ENCODE results near the gene CENPN. TPM values are rescaled to one million over a fixed set of nuclear protein-coding genes. Genes with fewer than 3 reads are reported as not detected.

CENPN gene
- total RNA-seq, 1 experiment from 2014 or later: 68.9 TPM

- Histone ChIP-seq H2AFZ (no peak overlapping the region), H3K4me3 (peak overlapping the region; percentile 55; the same call in 1 of the 2 replicates), H3K4me1 (replicated peaks; ENCODE audit: insufficient read depth) (peaks cover 28% of the 10 kb centered on the region), H3K36me3 (ENCODE audit: low read depth) (peaks cover 5% of the 10 kb centered on the region; the same call in 1 of the 2 replicates), H3F3A (ENCODE audit: insufficient read depth, low read depth) (peaks cover 12% of the 10 kb centered on the region), H3K27ac (peak overlapping the region; percentile 42; the same call in 1 of the 2 replicates), H3K9me3 (ENCODE audit: insufficient read depth, low read depth) (no peaks in the 10 kb centered on the region), H3K27me3 (ENCODE audit: insufficient read depth, low read depth) (no peaks in the 10 kb centered on the region), H3K9me2 (ENCODE audit: insufficient read depth) (no peaks in the 10 kb centered on the region), H4K20me1 (ENCODE audit: insufficient read depth) (peaks cover 18% of the 10 kb centered on the region), H3K79me2 (ENCODE audit: low read depth) (peaks cover 90% of the 10 kb centered on the region), H3K4me2 (peak overlapping the region; percentile 91)
- TF ChIP-seq, protein P1, sequence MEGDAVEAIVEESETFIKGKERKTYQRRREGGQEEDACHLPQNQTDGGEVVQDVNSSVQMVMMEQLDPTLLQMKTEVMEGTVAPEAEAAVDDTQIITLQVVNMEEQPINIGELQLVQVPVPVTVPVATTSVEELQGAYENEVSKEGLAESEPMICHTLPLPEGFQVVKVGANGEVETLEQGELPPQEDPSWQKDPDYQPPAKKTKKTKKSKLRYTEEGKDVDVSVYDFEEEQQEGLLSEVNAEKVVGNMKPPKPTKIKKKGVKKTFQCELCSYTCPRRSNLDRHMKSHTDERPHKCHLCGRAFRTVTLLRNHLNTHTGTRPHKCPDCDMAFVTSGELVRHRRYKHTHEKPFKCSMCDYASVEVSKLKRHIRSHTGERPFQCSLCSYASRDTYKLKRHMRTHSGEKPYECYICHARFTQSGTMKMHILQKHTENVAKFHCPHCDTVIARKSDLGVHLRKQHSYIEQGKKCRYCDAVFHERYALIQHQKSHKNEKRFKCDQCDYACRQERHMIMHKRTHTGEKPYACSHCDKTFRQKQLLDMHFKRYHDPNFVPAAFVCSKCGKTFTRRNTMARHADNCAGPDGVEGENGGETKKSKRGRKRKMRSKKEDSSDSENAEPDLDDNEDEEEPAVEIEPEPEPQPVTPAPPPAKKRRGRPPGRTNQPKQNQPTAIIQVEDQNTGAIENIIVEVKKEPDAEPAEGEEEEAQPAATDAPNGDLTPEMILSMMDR (conservative IDR thresholded peaks at IDR 0.05): peak; percentile 81
- no peak for TF ChIP-seq EZH2 (IDR thresholded peaks at IDR 0.05; ENCODE audit: low read depth)
- BruUV-seq (replicated peaks): no TSS peak
- ChIA-PET POLR2A (ENCODE audit: unreplicated experiment) (interaction anchor here (0.6 kb wide), 1 partner anchor 72 kb away, joined by 3 read pairs; no protein-coding TSS in a partner anchor), CTCF (interaction anchor here (0.6 to 1.8 kb wide), 4 partner anchors 11 to 720 kb away, joined by 3 to 16 read pairs (median 4); no protein-coding TSS in a partner anchor)
- intact Hi-C loops (cut with micrococcal nuclease; ENCODE audit: unreplicated experiment): loop anchor here (10.0 kb wide), 1 partner anchor 720 kb away; no protein-coding TSS in a partner anchor
- DNase-seq: peak; percentile 16 to 55
Measured at GRCh38 chr16:81004646-81005353, 2.2 kb upstream of the CENPN start.

- no peaks in the 10 kb centered on the region for H3K27me3 ChIP-seq (ENCODE audit: insufficient read depth, low read depth)
- peaks cover 12% of the 10 kb centered on the region for H3F3A ChIP-seq (ENCODE audit: insufficient read depth, low read depth)
- H2AFZ ChIP-seq: peak overlapping the region; percentile 87; the same call in 1 of the 2 replicates
- no peaks in the 10 kb centered on the region for H3K9me3 ChIP-seq (ENCODE audit: insufficient read depth, low read depth)
- H4K20me1 ChIP-seq (ENCODE audit: insufficient read depth): peaks cover 18% of the 10 kb centered on the region
- no peak overlapping the region for H3K27ac ChIP-seq
- intact Hi-C loops (cut with micrococcal nuclease; ENCODE audit: unreplicated experiment): loop anchor here (10.0 kb wide), 1 partner anchor 719 kb away; no protein-coding TSS in a partner anchor
- peaks cover 90% of the 10 kb centered on the region for H3K79me2 ChIP-seq (ENCODE audit: low read depth)
- TF ChIP-seq, protein P1 (conservative IDR thresholded peaks at IDR 0.05): no peak
- no peak for TF ChIP-seq EZH2 (IDR thresholded peaks at IDR 0.05; ENCODE audit: low read depth)
- ChIA-PET CTCF (interaction anchor here (0.7 to 1.8 kb wide), 3 partner anchors 12 to 719 kb away, joined by 3 to 16 read pairs (median 3); no protein-coding TSS in a partner anchor), POLR2A (ENCODE audit: unreplicated experiment) (interaction anchor here (0.6 kb wide), 1 partner anchor 547 kb away, joined by 4 read pairs; no protein-coding TSS in a partner anchor)
- BruUV-seq (replicated peaks): no TSS peak
- H3K36me3 ChIP-seq (ENCODE audit: low read depth): peaks cover 3% of the 10 kb centered on the region; the same call in 1 of the 2 replicates
- H3K9me2 ChIP-seq (ENCODE audit: insufficient read depth): no peaks in the 10 kb centered on the region
- peak overlapping the region; percentile 87 for H3K4me3 ChIP-seq
- no peak for DNase-seq
- peak overlapping the region; percentile 91 for H3K4me2 ChIP-seq
- H3K4me1 ChIP-seq (replicated peaks; ENCODE audit: insufficient read depth): peaks cover 28% of the 10 kb centered on the region
Measured at GRCh38 chr16:81005610-81006161, 1.3 kb upstream of the CENPN start.

GRCh38 chr16:81006211-81006812 lies 702 bp upstream of the CENPN start:
- CTCF ChIA-PET: interaction anchor here (0.5 kb wide), 1 partner anchor 12 kb away, joined by 3 read pairs; no protein-coding TSS in a partner anchor
- BruUV-seq (replicated peaks): TSS peak; percentile 59
- TF ChIP-seq EZH2 (IDR thresholded peaks at IDR 0.05; ENCODE audit: low read depth): no peak
- TF ChIP-seq, protein P1 (conservative IDR thresholded peaks at IDR 0.05): no peak

More at GRCh38 chr16:81006211-81006812, 702 bp upstream of the CENPN start:
- Histone ChIP-seq H3K4me2 (peak overlapping the region; percentile 91), H3K4me3 (peak overlapping the region; percentile 87), H3K79me2 (ENCODE audit: low read depth) (peaks cover 90% of the 10 kb centered on the region), H3K36me3 (ENCODE audit: low read depth) (no peaks in the 10 kb centered on the region; the same call in 1 of the 2 replicates), H4K20me1 (ENCODE audit: insufficient read depth) (peaks cover 18% of the 10 kb centered on the region), H3K9me2 (ENCODE audit: insufficient read depth) (no peaks in the 10 kb centered on the region), H3K27me3 (ENCODE audit: insufficient read depth, low read depth) (no peaks in the 10 kb centered on the region), H3F3A (ENCODE audit: insufficient read depth, low read depth) (peaks cover 12% of the 10 kb centered on the region), H3K4me1 (replicated peaks; ENCODE audit: insufficient read depth) (peaks cover 28% of the 10 kb centered on the region), H2AFZ (peak overlapping the region; percentile 87), H3K27ac (peak overlapping the region; percentile 80), H3K9me3 (ENCODE audit: insufficient read depth, low read depth) (no peaks in the 10 kb centered on the region)
- DNase-seq: peak; percentile 37 to 69
- intact Hi-C loops (cut with micrococcal nuclease; ENCODE audit: unreplicated experiment): loop anchor here (10.0 kb wide), 1 partner anchor 718 kb away; no protein-coding TSS in a partner anchor
- POLR2A ChIA-PET (ENCODE audit: unreplicated experiment): interaction anchor here (0.6 kb wide), 1 partner anchor 138 kb away, joined by 4 read pairs; no protein-coding TSS in a partner anchor

All from PC-9 (cell line).